ENCODE results near the gene PDE11A.

- TF ChIP-seq CTCF (IDR thresholded peaks at IDR 0.05) (no peak), POLR2A (IDR thresholded peaks at IDR 0.05) (no peak)
Measured at GRCh38 chr2:177894546-177894945, 178.0 kb downstream of the PDE11A start.
